ENCODE data around the gene VWA7. TPM values are rescaled to one million over a fixed set of nuclear protein-coding genes. Genes with fewer than 3 reads are reported as not detected.

The VWA7 gene
- total and polyA plus RNA-seq, 11 donors: 4.0 to 25.8 (median 15.2) TPM

GRCh38 chr6:31782126-31782855, 5.2 kb upstream of the VWA7 start:
- no peak for TF ChIP-seq POLR2A (IDR thresholded peaks at IDR 0.05)
- TF ChIP-seq, protein P1, sequence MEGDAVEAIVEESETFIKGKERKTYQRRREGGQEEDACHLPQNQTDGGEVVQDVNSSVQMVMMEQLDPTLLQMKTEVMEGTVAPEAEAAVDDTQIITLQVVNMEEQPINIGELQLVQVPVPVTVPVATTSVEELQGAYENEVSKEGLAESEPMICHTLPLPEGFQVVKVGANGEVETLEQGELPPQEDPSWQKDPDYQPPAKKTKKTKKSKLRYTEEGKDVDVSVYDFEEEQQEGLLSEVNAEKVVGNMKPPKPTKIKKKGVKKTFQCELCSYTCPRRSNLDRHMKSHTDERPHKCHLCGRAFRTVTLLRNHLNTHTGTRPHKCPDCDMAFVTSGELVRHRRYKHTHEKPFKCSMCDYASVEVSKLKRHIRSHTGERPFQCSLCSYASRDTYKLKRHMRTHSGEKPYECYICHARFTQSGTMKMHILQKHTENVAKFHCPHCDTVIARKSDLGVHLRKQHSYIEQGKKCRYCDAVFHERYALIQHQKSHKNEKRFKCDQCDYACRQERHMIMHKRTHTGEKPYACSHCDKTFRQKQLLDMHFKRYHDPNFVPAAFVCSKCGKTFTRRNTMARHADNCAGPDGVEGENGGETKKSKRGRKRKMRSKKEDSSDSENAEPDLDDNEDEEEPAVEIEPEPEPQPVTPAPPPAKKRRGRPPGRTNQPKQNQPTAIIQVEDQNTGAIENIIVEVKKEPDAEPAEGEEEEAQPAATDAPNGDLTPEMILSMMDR (IDR thresholded peaks at IDR 0.05): no peak
- Histone ChIP-seq H3K27me3 (no peaks in the 10 kb centered on the region), H3K27ac (no peak overlapping the region), H3K9me3 (no peaks in the 10 kb centered on the region), H3K4me3 (no peak overlapping the region), H3K36me3 (peaks cover 0 to 91% (median 69%) of the 10 kb centered on the region in 9 donors), H3K4me1 (peaks cover 0 to 8% (median 2%) of the 10 kb centered on the region in 12 donors)
- intact Hi-C loops (cut with DNase I): no loop called here
- ATAC-seq (no peak), DNase-seq (no peak)
- 90 to 94% (median 93%) methylated on average over 27 to 32 of the region's 32 CpGs for WGBS, 4 donors

DNA sequence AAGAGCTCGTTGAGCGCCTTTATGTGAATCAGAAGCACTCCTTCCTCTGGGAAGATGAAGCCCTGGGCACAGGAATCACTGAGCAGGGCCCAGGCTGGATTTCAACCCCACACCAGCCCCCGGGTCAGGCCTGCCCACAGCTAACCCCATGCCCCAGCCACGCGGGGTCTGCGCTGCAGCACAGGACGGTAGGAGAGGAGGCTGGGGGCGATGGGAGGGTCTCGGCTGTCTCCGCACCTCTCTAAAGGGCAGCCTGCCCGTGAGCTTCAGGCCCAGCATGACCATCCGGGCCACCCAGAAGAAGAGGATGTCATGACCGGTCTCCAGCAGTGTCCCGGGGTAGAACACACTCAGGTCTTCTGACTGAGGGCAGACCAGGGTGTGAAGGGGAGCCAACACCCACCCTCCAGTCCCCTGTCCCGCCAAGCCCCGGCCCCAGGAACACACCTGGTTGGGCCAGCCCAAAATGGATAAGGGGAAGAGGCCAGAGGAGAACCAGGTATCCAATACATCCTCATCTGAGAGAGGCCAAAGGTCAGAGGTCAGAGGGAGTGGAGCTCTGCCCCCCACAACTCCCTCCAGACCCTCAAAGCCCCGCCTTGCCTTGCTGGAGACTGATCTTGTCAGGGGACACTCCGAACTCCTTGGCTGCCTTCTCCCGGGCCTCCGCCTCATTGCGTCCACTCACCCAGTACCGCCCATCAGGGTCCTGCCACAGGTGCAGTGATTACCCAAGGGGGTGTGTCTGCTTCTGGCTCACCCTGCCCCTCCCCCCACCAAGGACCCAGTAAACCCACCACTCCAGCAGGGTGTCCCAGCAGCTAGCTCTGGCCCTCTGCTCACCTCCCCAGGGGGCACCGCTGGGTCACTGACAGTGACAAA, 4.4 kb upstream of the VWA7 start:
- Histone ChIP-seq H3K4me1 (peaks cover 0 to 16% (median 10%) of the 10 kb centered on the region in 12 donors), H3K27me3 (no peaks in the 10 kb centered on the region), H3K9me3 (no peaks in the 10 kb centered on the region), H3K4me3 (no peak overlapping the region), H3K27ac (no peak overlapping the region), H3K36me3 (peaks cover 0 to 83% (median 69%) of the 10 kb centered on the region in 9 donors)
- intact Hi-C loops (cut with DNase I): no loop called here
- WGBS, 4 donors: 97 to 98% (median 97%) methylated on average over 19 to 23 of the region's 23 CpGs
- ATAC-seq (no peak), DNase-seq (no peak)
- TF ChIP-seq POLR2A (IDR thresholded peaks at IDR 0.05): no peak
- TF ChIP-seq, protein P1 (IDR thresholded peaks at IDR 0.05): no peak

GRCh38 chr6:31780507-31781243, 3.5 kb upstream of the VWA7 start:
- intact Hi-C loops (cut with DNase I): no loop called here

More at GRCh38 chr6:31780507-31781243, 3.5 kb upstream of the VWA7 start:
- DNase-seq: no peak
- H3K9me3 ChIP-seq: no peaks in the 10 kb centered on the region
- H3K4me3 ChIP-seq: no peak overlapping the region
- peaks cover 0 to 20% (median 12%) of the 10 kb centered on the region in 12 donors for H3K4me1 ChIP-seq
- 88 to 93% (median 91%) methylated on average over 15 to 20 of the region's 20 CpGs for WGBS, 4 donors
- no peaks in the 10 kb centered on the region for H3K27me3 ChIP-seq
- TF ChIP-seq, protein P1 (IDR thresholded peaks at IDR 0.05): no peak
- TF ChIP-seq POLR2A (IDR thresholded peaks at IDR 0.05): no peak
- H3K27ac ChIP-seq: no peak overlapping the region
- H3K36me3 ChIP-seq: peaks cover 0 to 77% (median 69%) of the 10 kb centered on the region in 9 donors
- no peak for ATAC-seq

Measured in heart left ventricle (tissue), 16 donors.